ENCODE measurements around the gene CGREF1. TPM values are rescaled to one million over a fixed set of nuclear protein-coding genes. Genes with fewer than 3 reads are reported as not detected.

CGREF1 gene
- polyA plus RNA-seq, 1 of the 3 experiments (the other 2 are of a cell fraction): 18.3 TPM

DNA sequence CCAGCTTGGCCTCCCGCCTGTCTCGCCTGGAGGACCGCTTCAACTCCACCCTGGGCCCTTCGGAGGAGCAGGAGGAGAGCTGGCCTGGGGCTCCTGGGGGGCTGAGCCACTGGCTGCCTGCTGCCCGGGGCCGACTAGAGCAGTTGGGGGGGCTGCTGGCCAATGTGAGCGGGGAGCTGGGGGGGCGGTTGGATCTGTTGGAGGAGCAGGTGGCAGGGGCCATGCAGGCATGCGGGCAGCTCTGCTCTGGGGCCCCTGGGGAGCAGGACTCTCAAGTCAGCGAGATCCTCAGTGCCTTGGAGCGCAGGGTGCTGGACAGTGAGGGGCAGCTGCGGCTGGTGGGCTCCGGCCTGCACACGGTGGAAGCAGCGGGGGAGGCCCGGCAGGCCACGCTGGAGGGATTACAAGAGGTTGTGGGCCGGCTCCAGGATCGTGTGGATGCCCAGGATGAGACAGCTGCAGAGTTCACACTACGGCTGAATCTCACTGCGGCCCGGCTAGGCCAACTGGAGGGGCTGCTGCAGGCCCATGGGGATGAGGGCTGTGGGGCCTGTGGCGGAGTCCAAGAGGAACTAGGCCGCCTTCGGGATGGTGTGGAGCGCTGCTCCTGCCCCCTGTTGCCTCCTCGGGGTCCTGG lies 36.0 kb downstream of the CGREF1 start:
- H3K9me3 ChIP-seq: no peaks in the 10 kb centered on the region
- H3K9me2 ChIP-seq: no peaks in the 10 kb centered on the region
- CTCF ChIA-PET: interaction anchor here (1.0 to 14.6 kb wide), 8 partner anchors 15 to 237 kb away, joined by 5 to 227 read pairs (median 28); partner anchors contain the start of genes AGBL5 and OST4
- H3F3A ChIP-seq (replicated peaks; ENCODE audit: insufficient read depth): peaks cover 11% of the 10 kb centered on the region
- peaks cover 20 to 57% of the 10 kb centered on the region in 2 experiments for H3K4me1 ChIP-seq (ENCODE audit: control insufficient read depth in 1 of 2, insufficient read depth in 2 of 2, low read depth in 1 of 2, low read length in 1 of 2)
- no peak for DNase-seq
- H3K4me3 ChIP-seq (ENCODE audit: low read depth in 2 of 2, low read length in 1 of 2): no peak overlapping the region
- no peak overlapping the region for H3K9ac ChIP-seq
- POLR2A ChIA-PET: interaction anchor here (1.3 to 6.7 kb wide), 4 partner anchors 10 to 32 kb away, joined by 3 to 63 read pairs (median 12); partner anchors contain the start of genes AGBL5 and OST4
- 87% methylated on average over 8 of the region's 27 CpGs for WGBS (ENCODE audit: low lambda C conversion rate)
- TF ChIP-seq, protein P1, sequence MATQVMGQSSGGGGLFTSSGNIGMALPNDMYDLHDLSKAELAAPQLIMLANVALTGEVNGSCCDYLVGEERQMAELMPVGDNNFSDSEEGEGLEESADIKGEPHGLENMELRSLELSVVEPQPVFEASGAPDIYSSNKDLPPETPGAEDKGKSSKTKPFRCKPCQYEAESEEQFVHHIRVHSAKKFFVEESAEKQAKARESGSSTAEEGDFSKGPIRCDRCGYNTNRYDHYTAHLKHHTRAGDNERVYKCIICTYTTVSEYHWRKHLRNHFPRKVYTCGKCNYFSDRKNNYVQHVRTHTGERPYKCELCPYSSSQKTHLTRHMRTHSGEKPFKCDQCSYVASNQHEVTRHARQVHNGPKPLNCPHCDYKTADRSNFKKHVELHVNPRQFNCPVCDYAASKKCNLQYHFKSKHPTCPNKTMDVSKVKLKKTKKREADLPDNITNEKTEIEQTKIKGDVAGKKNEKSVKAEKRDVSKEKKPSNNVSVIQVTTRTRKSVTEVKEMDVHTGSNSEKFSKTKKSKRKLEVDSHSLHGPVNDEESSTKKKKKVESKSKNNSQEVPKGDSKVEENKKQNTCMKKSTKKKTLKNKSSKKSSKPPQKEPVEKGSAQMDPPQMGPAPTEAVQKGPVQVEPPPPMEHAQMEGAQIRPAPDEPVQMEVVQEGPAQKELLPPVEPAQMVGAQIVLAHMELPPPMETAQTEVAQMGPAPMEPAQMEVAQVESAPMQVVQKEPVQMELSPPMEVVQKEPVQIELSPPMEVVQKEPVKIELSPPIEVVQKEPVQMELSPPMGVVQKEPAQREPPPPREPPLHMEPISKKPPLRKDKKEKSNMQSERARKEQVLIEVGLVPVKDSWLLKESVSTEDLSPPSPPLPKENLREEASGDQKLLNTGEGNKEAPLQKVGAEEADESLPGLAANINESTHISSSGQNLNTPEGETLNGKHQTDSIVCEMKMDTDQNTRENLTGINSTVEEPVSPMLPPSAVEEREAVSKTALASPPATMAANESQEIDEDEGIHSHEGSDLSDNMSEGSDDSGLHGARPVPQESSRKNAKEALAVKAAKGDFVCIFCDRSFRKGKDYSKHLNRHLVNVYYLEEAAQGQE (IDR thresholded peaks at IDR 0.05; ENCODE audit: low read depth, low read length): no peak
- TF ChIP-seq MEF2A (IDR thresholded peaks at IDR 0.05; ENCODE audit: borderline replicate concordance, low read depth) (no peak), YY1 (IDR thresholded peaks at IDR 0.05; ENCODE audit: low read depth) (no peak), EZH2phosphoT487 (IDR thresholded peaks at IDR 0.05; ENCODE audit: borderline replicate concordance, low read depth) (no peak), EP300 (IDR thresholded peaks at IDR 0.05; ENCODE audit: borderline replicate concordance in 1 of 2, low read depth in 1 of 2, low read length in 1 of 2) (no peak), GABPA (IDR thresholded peaks at IDR 0.05; ENCODE audit: low read depth) (no peak), FOXJ3 (CRISPR knock-in tag; IDR thresholded peaks at IDR 0.05) (no peak), TEAD4 (IDR thresholded peaks at IDR 0.05; ENCODE audit: borderline replicate concordance, insufficient read depth) (no peak), TCF12 (IDR thresholded peaks at IDR 0.05) (no peak), RAD21 (IDR thresholded peaks at IDR 0.05; ENCODE audit: low read length) (no peak), RXRA (IDR thresholded peaks at IDR 0.05; ENCODE audit: borderline replicate concordance, low read depth) (no peak), NRF1 (IDR thresholded peaks at IDR 0.05; ENCODE audit: low read depth, low read length) (no peak), NFIC (IDR thresholded peaks at IDR 0.05; ENCODE audit: borderline replicate concordance) (no peak), SMC3 (IDR thresholded peaks at IDR 0.05; ENCODE audit: low read depth, low read length) (no peak), FOXM1 (IDR thresholded peaks at IDR 0.05; ENCODE audit: low read depth) (no peak)
- TF ChIP-seq, protein P2, sequence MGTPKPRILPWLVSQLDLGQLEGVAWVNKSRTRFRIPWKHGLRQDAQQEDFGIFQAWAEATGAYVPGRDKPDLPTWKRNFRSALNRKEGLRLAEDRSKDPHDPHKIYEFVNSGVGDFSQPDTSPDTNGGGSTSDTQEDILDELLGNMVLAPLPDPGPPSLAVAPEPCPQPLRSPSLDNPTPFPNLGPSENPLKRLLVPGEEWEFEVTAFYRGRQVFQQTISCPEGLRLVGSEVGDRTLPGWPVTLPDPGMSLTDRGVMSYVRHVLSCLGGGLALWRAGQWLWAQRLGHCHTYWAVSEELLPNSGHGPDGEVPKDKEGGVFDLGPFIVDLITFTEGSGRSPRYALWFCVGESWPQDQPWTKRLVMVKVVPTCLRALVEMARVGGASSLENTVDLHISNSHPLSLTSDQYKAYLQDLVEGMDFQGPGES (IDR thresholded peaks at IDR 0.05; ENCODE audit: low read depth, low read length): no peak
- TF ChIP-seq, protein P3, sequence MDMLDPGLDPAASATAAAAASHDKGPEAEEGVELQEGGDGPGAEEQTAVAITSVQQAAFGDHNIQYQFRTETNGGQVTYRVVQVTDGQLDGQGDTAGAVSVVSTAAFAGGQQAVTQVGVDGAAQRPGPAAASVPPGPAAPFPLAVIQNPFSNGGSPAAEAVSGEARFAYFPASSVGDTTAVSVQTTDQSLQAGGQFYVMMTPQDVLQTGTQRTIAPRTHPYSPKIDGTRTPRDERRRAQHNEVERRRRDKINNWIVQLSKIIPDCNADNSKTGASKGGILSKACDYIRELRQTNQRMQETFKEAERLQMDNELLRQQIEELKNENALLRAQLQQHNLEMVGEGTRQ (IDR thresholded peaks at IDR 0.05; ENCODE audit: borderline replicate concordance, low read depth, low read length): no peak
- TF ChIP-seq, protein P4, sequence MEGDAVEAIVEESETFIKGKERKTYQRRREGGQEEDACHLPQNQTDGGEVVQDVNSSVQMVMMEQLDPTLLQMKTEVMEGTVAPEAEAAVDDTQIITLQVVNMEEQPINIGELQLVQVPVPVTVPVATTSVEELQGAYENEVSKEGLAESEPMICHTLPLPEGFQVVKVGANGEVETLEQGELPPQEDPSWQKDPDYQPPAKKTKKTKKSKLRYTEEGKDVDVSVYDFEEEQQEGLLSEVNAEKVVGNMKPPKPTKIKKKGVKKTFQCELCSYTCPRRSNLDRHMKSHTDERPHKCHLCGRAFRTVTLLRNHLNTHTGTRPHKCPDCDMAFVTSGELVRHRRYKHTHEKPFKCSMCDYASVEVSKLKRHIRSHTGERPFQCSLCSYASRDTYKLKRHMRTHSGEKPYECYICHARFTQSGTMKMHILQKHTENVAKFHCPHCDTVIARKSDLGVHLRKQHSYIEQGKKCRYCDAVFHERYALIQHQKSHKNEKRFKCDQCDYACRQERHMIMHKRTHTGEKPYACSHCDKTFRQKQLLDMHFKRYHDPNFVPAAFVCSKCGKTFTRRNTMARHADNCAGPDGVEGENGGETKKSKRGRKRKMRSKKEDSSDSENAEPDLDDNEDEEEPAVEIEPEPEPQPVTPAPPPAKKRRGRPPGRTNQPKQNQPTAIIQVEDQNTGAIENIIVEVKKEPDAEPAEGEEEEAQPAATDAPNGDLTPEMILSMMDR (IDR thresholded peaks at IDR 0.05): no peak
- TF ChIP-seq, protein P5, sequence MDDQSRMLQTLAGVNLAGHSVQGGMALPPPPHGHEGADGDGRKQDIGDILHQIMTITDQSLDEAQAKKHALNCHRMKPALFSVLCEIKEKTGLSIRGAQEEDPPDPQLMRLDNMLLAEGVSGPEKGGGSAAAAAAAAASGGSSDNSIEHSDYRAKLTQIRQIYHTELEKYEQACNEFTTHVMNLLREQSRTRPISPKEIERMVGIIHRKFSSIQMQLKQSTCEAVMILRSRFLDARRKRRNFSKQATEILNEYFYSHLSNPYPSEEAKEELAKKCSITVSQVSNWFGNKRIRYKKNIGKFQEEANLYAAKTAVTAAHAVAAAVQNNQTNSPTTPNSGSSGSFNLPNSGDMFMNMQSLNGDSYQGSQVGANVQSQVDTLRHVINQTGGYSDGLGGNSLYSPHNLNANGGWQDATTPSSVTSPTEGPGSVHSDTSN (IDR thresholded peaks at IDR 0.05): no peak
- TF ChIP-seq, protein P6, sequence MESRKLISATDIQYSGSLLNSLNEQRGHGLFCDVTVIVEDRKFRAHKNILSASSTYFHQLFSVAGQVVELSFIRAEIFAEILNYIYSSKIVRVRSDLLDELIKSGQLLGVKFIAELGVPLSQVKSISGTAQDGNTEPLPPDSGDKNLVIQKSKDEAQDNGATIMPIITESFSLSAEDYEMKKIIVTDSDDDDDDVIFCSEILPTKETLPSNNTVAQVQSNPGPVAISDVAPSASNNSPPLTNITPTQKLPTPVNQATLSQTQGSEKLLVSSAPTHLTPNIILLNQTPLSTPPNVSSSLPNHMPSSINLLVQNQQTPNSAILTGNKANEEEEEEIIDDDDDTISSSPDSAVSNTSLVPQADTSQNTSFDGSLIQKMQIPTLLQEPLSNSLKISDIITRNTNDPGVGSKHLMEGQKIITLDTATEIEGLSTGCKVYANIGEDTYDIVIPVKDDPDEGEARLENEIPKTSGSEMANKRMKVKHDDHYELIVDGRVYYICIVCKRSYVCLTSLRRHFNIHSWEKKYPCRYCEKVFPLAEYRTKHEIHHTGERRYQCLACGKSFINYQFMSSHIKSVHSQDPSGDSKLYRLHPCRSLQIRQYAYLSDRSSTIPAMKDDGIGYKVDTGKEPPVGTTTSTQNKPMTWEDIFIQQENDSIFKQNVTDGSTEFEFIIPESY (IDR thresholded peaks at IDR 0.05; ENCODE audit: borderline replicate concordance, low read depth): no peak
- no peak overlapping the region for H2AFZ ChIP-seq (ENCODE audit: low read depth)
- H3K27me3 ChIP-seq (ENCODE audit: insufficient read depth): no peaks in the 10 kb centered on the region
- no peak overlapping the region; a peak in 1 of 4 replicates for H3K27ac ChIP-seq (ENCODE audit: low read depth in 2 of 2, low read length in 1 of 2)
- H3K36me3 ChIP-seq (replicated peaks in 1 of 2; ENCODE audit: control insufficient read depth in 1 of 2, insufficient read depth in 2 of 2, low read length in 1 of 2): peaks cover 16 to 38% of the 10 kb centered on the region in 2 experiments
- H3K4me2 ChIP-seq: no peak overlapping the region
- peaks cover 32% of the 10 kb centered on the region for H3K79me2 ChIP-seq (ENCODE audit: insufficient read depth)
- peaks cover 16% of the 10 kb centered on the region; the same call in 1 of the 2 replicates for H4K20me1 ChIP-seq (ENCODE audit: insufficient read depth)

All from SK-N-SH (cell line).